HG02943 (cell line): ENCODE results near the gene GSN.

Source experiments
- ATAC-seq: cut with Tn5 transposase; IDR thresholded peaks from one replicate; pipeline ENCODE4 v1.9.1; 2021; ENCODE audit warnings: mild to moderate bottlenecking, low read depth, moderate library complexity; ENCODE audit not compliant: unreplicated experiment

The GSN gene

GRCh38 chr9:121319383-121319780 is 51.4 kb downstream of the GSN start:
- no peak for ATAC-seq

- no peak for ATAC-seq
Measured at GRCh38 chr9:121321016-121321503, 53.1 kb downstream of the GSN start.

- no peak for ATAC-seq
Measured at GRCh38 chr9:121322037-121322736, 54.2 kb downstream of the GSN start.

GRCh38 chr9:121322737-121323448 is 54.9 kb downstream of the GSN start:
- no peak for ATAC-seq

GRCh38 chr9:121323449-121324151 is 55.6 kb downstream of the GSN start:
- no peak for ATAC-seq

- ATAC-seq, result no peak
Measured at GRCh38 chr9:121324316-121324715, 56.4 kb downstream of the GSN start.

- no peak for ATAC-seq
Measured at GRCh38 chr9:121324755-121325154, 56.8 kb downstream of the GSN start.

GRCh38 chr9:121325387-121325786 is 57.4 kb downstream of the GSN start:
- ATAC-seq, result no peak

- ATAC-seq, result no peak
Measured at GRCh38 chr9:121326130-121326838, 58.3 kb downstream of the GSN start.

GRCh38 chr9:121326901-121327613 is 59.1 kb downstream of the GSN start:
- no peak for ATAC-seq

GRCh38 chr9:121328476-121328875 is 60.5 kb downstream of the GSN start:
- no peak for ATAC-seq

GRCh38 chr9:121328876-121329681 is 61.1 kb downstream of the GSN start:
- no peak for ATAC-seq

GRCh38 chr9:121331549-121331948 is 63.6 kb downstream of the GSN start:
- ATAC-seq, result no peak

GRCh38 chr9:121331992-121332685 is 64.2 kb downstream of the GSN start:
- ATAC-seq, result no peak

- ATAC-seq, result no peak
Measured at GRCh38 chr9:121333950-121334773, 66.2 kb downstream of the GSN start.

GRCh38 chr9:121336665-121337064 is 68.7 kb downstream of the GSN start:
- no peak for ATAC-seq

- ATAC-seq, result no peak
Measured at GRCh38 chr9:121339437-121339836, 71.5 kb downstream of the GSN start.
